ENCODE measurements around the gene DDIT3. TPM values are rescaled to one million over a fixed set of nuclear protein-coding genes. Genes with fewer than 3 reads are reported as not detected.
"Not testable (repeated sequence)": the region's sequence is repeated elsewhere in the genome, so short reads cannot be mapped to it uniquely, and the experiment has no call there.

Gene DDIT3
- total and polyA plus RNA-seq, 7 experiments from 2014 or later, result 15.9 to 124 (median 48.8) TPM

- CTCF ChIA-PET, result interaction anchor here (0.6 kb wide), 1 partner anchor 121 kb away, joined by 3 read pairs; no protein-coding TSS in a partner anchor
- ATAC-seq, result not testable (repeated sequence)
- H3K36me3 Mint-ChIP-seq, result peaks cover 0 to 30% (median 19%) of the 10 kb centered on the region in 5 donors
Measured at GRCh38 chr12:57506541-57506940, 13.8 kb downstream of the DDIT3 start.

GRCh38 chr12:57502311-57502969, 17.9 kb downstream of the DDIT3 start:
- H3K9me3 ChIP-seq (ENCODE audit: control insufficient read depth in 2 of 3, low read length in 3 of 3); H3K27ac ChIP-seq (ENCODE audit: low read depth, low read length); intact Hi-C loops (cut with micrococcal nuclease); H3K27me3 Mint-ChIP-seq; H3K9me3 Mint-ChIP-seq; ATAC-seq; H3K4me3 Mint-ChIP-seq; DNase-seq; H3K27me3 ChIP-seq (ENCODE audit: control insufficient read depth in 2 of 2, insufficient read depth in 2 of 2, low read length in 2 of 2); H3K4me1 ChIP-seq (ENCODE audit: control insufficient read depth in 2 of 2, insufficient read depth in 2 of 2, low read length in 2 of 2); H3K4me3 ChIP-seq (ENCODE audit: low read length): not testable (repeated sequence)
- Mint-ChIP-seq H3K36me3 (peaks cover 9 to 50% (median 26%) of the 10 kb centered on the region in 5 donors), H3K4me1 (peaks cover 0 to 11% (median 2%) of the 10 kb centered on the region in 7 donors), H3K27ac (peak overlapping the region in 3 of 9 donors; percentile 16 to 59 (median 53))
- POLR2A ChIA-PET, result interaction anchor here (0.7 to 2.3 kb wide), 4 partner anchors 13 to 25 kb away, joined by 3 to 6 read pairs (median 3); partner anchors contain the start of genes ARHGAP9 and DDIT3
- peaks cover 19 to 74% (median 22%) of the 10 kb centered on the region in 3 experiments for H3K36me3 ChIP-seq (ENCODE audit: control insufficient read depth in 2 of 3, insufficient read depth in 3 of 3, low read length in 3 of 3)
- CTCF ChIA-PET, result interaction anchor here (0.6 to 2.7 kb wide), 4 partner anchors 21 to 130 kb away, joined by 3 to 9 read pairs (median 5); partner anchors contain the start of gene B4GALNT1

More at GRCh38 chr12:57506541-57506940, 13.8 kb downstream of the DDIT3 start:
- H3K27ac ChIP-seq (ENCODE audit: low read depth, low read length); H3K4me3 Mint-ChIP-seq; intact Hi-C loops (cut with micrococcal nuclease); H3K9me3 ChIP-seq (ENCODE audit: control insufficient read depth in 2 of 3, low read length in 3 of 3); DNase-seq; H3K9me3 Mint-ChIP-seq; H3K4me1 Mint-ChIP-seq; H3K27me3 Mint-ChIP-seq; H3K4me1 ChIP-seq (ENCODE audit: control insufficient read depth in 2 of 2, insufficient read depth in 2 of 2, low read length in 2 of 2); H3K4me3 ChIP-seq (ENCODE audit: low read length); H3K27me3 ChIP-seq (ENCODE audit: control insufficient read depth in 2 of 2, insufficient read depth in 2 of 2, low read length in 2 of 2): not testable (repeated sequence)
- H3K36me3 ChIP-seq (ENCODE audit: control insufficient read depth in 2 of 3, insufficient read depth in 3 of 3, low read length in 3 of 3), result peaks cover 10 to 68% (median 14%) of the 10 kb centered on the region in 3 experiments
- POLR2A ChIA-PET, result interaction anchor here (0.6 to 1.4 kb wide), 3 partner anchors 8 to 29 kb away, joined by 3 to 8 read pairs (median 4); no protein-coding TSS in a partner anchor
- peak overlapping the region in 1 of 9 donors; percentile 41 for H3K27ac Mint-ChIP-seq

- no peaks in the 10 kb centered on the region for H3K9me3 ChIP-seq (ENCODE audit: control insufficient read depth in 2 of 3, low read length in 3 of 3)
- Mint-ChIP-seq H3K4me3 (no peak overlapping the region), H3K36me3 (peaks cover 11 to 58% (median 33%) of the 10 kb centered on the region in 5 donors), H3K27me3 (no peaks in the 10 kb centered on the region), H3K27ac (peak overlapping the region in 4 of 9 donors; percentile 35 to 52 (median 40)), H3K9me3 (peaks cover 0 to 2% (median 0%) of the 10 kb centered on the region in 11 donors), H3K4me1 (peaks cover 0 to 18% (median 11%) of the 10 kb centered on the region in 7 donors)
- no peak overlapping the region for H3K27ac ChIP-seq (ENCODE audit: low read depth, low read length)
- POLR2A ChIA-PET, result no interaction called here
- CTCF ChIA-PET, result interaction anchor here (2.7 kb wide), 1 partner anchor 23 kb away, joined by 9 read pairs; no protein-coding TSS in a partner anchor
- H3K36me3 ChIP-seq (ENCODE audit: control insufficient read depth in 2 of 3, insufficient read depth in 3 of 3, low read length in 3 of 3), result peaks cover 18 to 75% (median 19%) of the 10 kb centered on the region in 3 experiments
- intact Hi-C loops (cut with micrococcal nuclease), result no loop called here
- no peak overlapping the region for H3K4me3 ChIP-seq (ENCODE audit: low read length)
- DNase-seq (no peak), ATAC-seq (no peak)
- H3K27me3 ChIP-seq (ENCODE audit: control insufficient read depth in 2 of 2, insufficient read depth in 2 of 2, low read length in 2 of 2), result no peaks in the 10 kb centered on the region
- H3K4me1 ChIP-seq (ENCODE audit: control insufficient read depth in 2 of 2, insufficient read depth in 2 of 2, low read length in 2 of 2), result no peaks in the 10 kb centered on the region
Measured at GRCh38 chr12:57500213-57500612, 20.1 kb downstream of the DDIT3 start.

GRCh38 chr12:57498571-57498970, 21.7 kb downstream of the DDIT3 start:
- Mint-ChIP-seq H3K36me3 (peaks cover 11 to 57% (median 25%) of the 10 kb centered on the region in 5 donors), H3K27ac (peak overlapping the region in 1 of 9 donors; percentile 45), H3K4me3 (no peak overlapping the region), H3K27me3 (no peaks in the 10 kb centered on the region), H3K4me1 (peaks cover 0 to 18% (median 11%) of the 10 kb centered on the region in 7 donors), H3K9me3 (peaks cover 0 to 2% (median 0%) of the 10 kb centered on the region in 11 donors)
- H3K4me1 ChIP-seq (ENCODE audit: control insufficient read depth in 2 of 2, insufficient read depth in 2 of 2, low read length in 2 of 2), result no peaks in the 10 kb centered on the region
- no peak for ATAC-seq
- POLR2A ChIA-PET, result no interaction called here
- no peak overlapping the region for H3K4me3 ChIP-seq (ENCODE audit: low read length)
- H3K27me3 ChIP-seq (ENCODE audit: control insufficient read depth in 2 of 2, insufficient read depth in 2 of 2, low read length in 2 of 2), result no peaks in the 10 kb centered on the region
- intact Hi-C loops (cut with micrococcal nuclease), result no loop called here
- H3K27ac ChIP-seq (ENCODE audit: low read depth, low read length), result no peak overlapping the region
- CTCF ChIA-PET, result no interaction called here
- peaks cover 12 to 59% (median 19%) of the 10 kb centered on the region in 3 experiments for H3K36me3 ChIP-seq (ENCODE audit: control insufficient read depth in 2 of 3, insufficient read depth in 3 of 3, low read length in 3 of 3)
- no peaks in the 10 kb centered on the region for H3K9me3 ChIP-seq (ENCODE audit: control insufficient read depth in 2 of 3, low read length in 3 of 3)
- no peak for DNase-seq

- ATAC-seq (no peak), DNase-seq (no peak)
- Histone ChIP-seq H3K27ac (ENCODE audit: low read depth, low read length) (no peak overlapping the region), H3K4me1 (ENCODE audit: control insufficient read depth in 2 of 2, insufficient read depth in 2 of 2, low read length in 2 of 2) (no peaks in the 10 kb centered on the region), H3K36me3 (ENCODE audit: control insufficient read depth in 2 of 3, insufficient read depth in 3 of 3, low read length in 3 of 3) (peaks cover 12 to 58% (median 19%) of the 10 kb centered on the region in 3 experiments), H3K4me3 (ENCODE audit: low read length) (no peak overlapping the region), H3K9me3 (ENCODE audit: control insufficient read depth in 2 of 3, low read length in 3 of 3) (no peaks in the 10 kb centered on the region), H3K27me3 (ENCODE audit: control insufficient read depth in 2 of 2, insufficient read depth in 2 of 2, low read length in 2 of 2) (no peaks in the 10 kb centered on the region)
- Mint-ChIP-seq H3K36me3 (peaks cover 11 to 56% (median 25%) of the 10 kb centered on the region in 5 donors), H3K4me3 (no peak overlapping the region), H3K9me3 (peaks cover 0 to 2% (median 0%) of the 10 kb centered on the region in 11 donors), H3K27ac (peak overlapping the region in 4 of 9 donors; percentile 5 to 46 (median 30)), H3K4me1 (peaks cover 0 to 18% (median 11%) of the 10 kb centered on the region in 7 donors), H3K27me3 (no peaks in the 10 kb centered on the region)
- POLR2A ChIA-PET, result no interaction called here
- CTCF ChIA-PET, result no interaction called here
- intact Hi-C loops (cut with micrococcal nuclease), result no loop called here
Measured at GRCh38 chr12:57498132-57498502, 22.2 kb downstream of the DDIT3 start.

GRCh38 chr12:57497223-57498131, 22.8 kb downstream of the DDIT3 start:
- Histone ChIP-seq H3K4me1 (ENCODE audit: control insufficient read depth in 2 of 2, insufficient read depth in 2 of 2, low read length in 2 of 2) (no peaks in the 10 kb centered on the region), H3K9me3 (ENCODE audit: control insufficient read depth in 2 of 3, low read length in 3 of 3) (no peaks in the 10 kb centered on the region), H3K4me3 (ENCODE audit: low read length) (no peak overlapping the region), H3K27ac (ENCODE audit: low read depth, low read length) (no peak overlapping the region), H3K27me3 (ENCODE audit: control insufficient read depth in 2 of 2, insufficient read depth in 2 of 2, low read length in 2 of 2) (no peaks in the 10 kb centered on the region), H3K36me3 (ENCODE audit: control insufficient read depth in 2 of 3, insufficient read depth in 3 of 3, low read length in 3 of 3) (peaks cover 12 to 64% (median 24%) of the 10 kb centered on the region in 3 experiments)
- Mint-ChIP-seq H3K27me3 (no peaks in the 10 kb centered on the region), H3K4me3 (no peak overlapping the region), H3K36me3 (peaks cover 11 to 59% (median 31%) of the 10 kb centered on the region in 5 donors), H3K4me1 (peaks cover 5 to 20% (median 13%) of the 10 kb centered on the region in 7 donors), H3K9me3 (peaks cover 0 to 2% (median 0%) of the 10 kb centered on the region in 11 donors), H3K27ac (peak overlapping the region in 8 of 9 donors; percentile 5 to 65 (median 30))
- no peak for DNase-seq
- no peak for ATAC-seq
- intact Hi-C loops (cut with micrococcal nuclease), result no loop called here
- POLR2A ChIA-PET, result interaction anchor here (1.4 kb wide), 1 partner anchor 18 kb away, joined by 9 read pairs; no protein-coding TSS in a partner anchor
- CTCF ChIA-PET, result no interaction called here
